H9 (cell line): ENCODE results near the gene TENT5C. TPM values are rescaled to one million over a fixed set of nuclear protein-coding genes. Genes with fewer than 3 reads are reported as not detected.

Source experiments
- DNase-seq: peaks from one replicate; pipeline ENCODE4 v3.0.0-alpha.2; 2017
- H2AFZ ChIP-seq: one replicate; pipeline ENCODE4 v1.6.1; 2013; ENCODE audit warnings: mild to moderate bottlenecking, low read length, control low read depth, moderate library complexity
- H2AK5ac ChIP-seq: 2 replicates; pipeline ENCODE4 v1.6.1; 2013; ENCODE audit warnings: low read length, control low read depth, mixed read lengths; ENCODE audit not compliant: insufficient read length
- H2BK120ac ChIP-seq: one replicate; pipeline ENCODE4 v1.6.1; 2013; ENCODE audit warnings: low read depth, mild to moderate bottlenecking, low read length, control low read depth, inconsistent platforms; ENCODE audit not compliant: poor library complexity, severe bottlenecking
- H2BK12ac ChIP-seq: 2 replicates; pipeline ENCODE4 v1.6.1; 2013; ENCODE audit warnings: low read length, control low read depth, mixed read lengths, low read depth; ENCODE audit not compliant: insufficient read length
- H2BK15ac ChIP-seq: 2 replicates; pipeline ENCODE4 v1.6.1; 2013; ENCODE audit warnings: low read depth, low read length, control low read depth
- H2BK20ac ChIP-seq: one replicate; pipeline ENCODE4 v1.6.1; 2013; ENCODE audit warnings: low read depth, mild to moderate bottlenecking, low read length, control low read depth, inconsistent platforms; ENCODE audit not compliant: poor library complexity, severe bottlenecking
- H2BK5ac ChIP-seq: 2 replicates; pipeline ENCODE4 v1.6.1; 2013; ENCODE audit warnings: low read length, control low read depth, mixed read lengths; ENCODE audit not compliant: insufficient read length
- H3K14ac ChIP-seq: 2 replicates; pipeline ENCODE4 v1.6.1; 2013; ENCODE audit warnings: low read length, control low read depth; ENCODE audit not compliant: insufficient read depth
- H3K18ac ChIP-seq: 2 replicates; pipeline ENCODE4 v1.6.1; 2013; ENCODE audit warnings: low read depth, mild to moderate bottlenecking, mixed read lengths, low read length, control low read depth; ENCODE audit not compliant: insufficient read length
- H3K23ac ChIP-seq: 2 replicates; pipeline ENCODE4 v1.6.1; 2013; ENCODE audit warnings: low read length, control low read depth, mixed read lengths, low read depth; ENCODE audit not compliant: insufficient read length
- H3K23me2 ChIP-seq: 2 replicates; pipeline ENCODE4 v1.6.1; 2013; ENCODE audit warnings: low read depth, mild to moderate bottlenecking, mixed read lengths, low read length, control low read depth; ENCODE audit not compliant: insufficient read length, poor library complexity, severe bottlenecking
- H3K27ac ChIP-seq: 2 replicates; pipeline ENCODE4 v1.5.1; 2013; ENCODE audit warnings: low read length, control low read depth, mixed read lengths, low read depth; ENCODE audit not compliant: insufficient read length
- H3K27me3 ChIP-seq: 2 replicates; pipeline ENCODE4 v1.6.1; 2013; ENCODE audit warnings: low read length, control low read depth, inconsistent platforms; ENCODE audit not compliant: insufficient read depth
- H3K4ac ChIP-seq: 2 replicates; pipeline ENCODE4 v1.6.1; 2013; ENCODE audit warnings: low read depth, mild to moderate bottlenecking, control low read depth, inconsistent platforms, low read length, moderate library complexity
- H3K4me1 ChIP-seq: 2 replicates; pipeline ENCODE4 v1.6.1; 2013; ENCODE audit warnings: low read length, control low read depth, inconsistent platforms; ENCODE audit not compliant: insufficient read depth
- H3K4me2 ChIP-seq: 2 replicates; pipeline ENCODE4 v1.6.1; 2013; ENCODE audit warnings: low read length, control low read depth, mixed read lengths; ENCODE audit not compliant: insufficient read length, insufficient read depth
- H3K56ac ChIP-seq: 2 replicates; pipeline ENCODE4 v1.6.1; 2013; ENCODE audit warnings: low read depth, mild to moderate bottlenecking, mixed read lengths, low read length, control low read depth; ENCODE audit not compliant: insufficient read length
- H3K79me1 ChIP-seq: 2 replicates; pipeline ENCODE4 v1.6.1; 2013; ENCODE audit warnings: low read depth, mild to moderate bottlenecking, moderate library complexity, low read length, control low read depth, inconsistent platforms; ENCODE audit not compliant: insufficient read depth, poor library complexity, severe bottlenecking
- H3K79me2 ChIP-seq: 2 replicates; pipeline ENCODE4 v1.6.1; 2013; ENCODE audit warnings: low read length, control low read depth, inconsistent platforms; ENCODE audit not compliant: insufficient read depth
- H3K9ac ChIP-seq: 2 replicates; pipeline ENCODE4 v1.6.1; 2013; ENCODE audit warnings: low read length, control low read depth, mixed read lengths; ENCODE audit not compliant: insufficient read length; ENCODE audit errors: extremely low read depth
- H3K9me3 ChIP-seq: one replicate; pipeline ENCODE4 v1.6.1; 2013; ENCODE audit warnings: low read depth, low read length, inconsistent platforms; ENCODE audit not compliant: control insufficient read depth
- H3T11ph ChIP-seq: one replicate; pipeline ENCODE4 v1.6.1; 2013; ENCODE audit warnings: mild to moderate bottlenecking, low read length, control low read depth, inconsistent platforms
- H4K20me1 ChIP-seq: one replicate; pipeline ENCODE4 v1.6.1; 2013; ENCODE audit not compliant: control insufficient read depth, insufficient read length, insufficient read depth
- H4K5ac ChIP-seq: 2 replicates; pipeline ENCODE4 v1.6.1; 2013; ENCODE audit warnings: low read depth, mild to moderate bottlenecking, mixed read lengths, low read length, control low read depth; ENCODE audit not compliant: insufficient read length
- H4K8ac ChIP-seq: replicated peaks from 2 replicates; pipeline ENCODE4 v1.6.1; 2013; ENCODE audit warnings: low read length, control low read depth, mixed read lengths, low read depth; ENCODE audit not compliant: insufficient read length
- H4K91ac ChIP-seq: 2 replicates; pipeline ENCODE4 v1.6.1; 2013; ENCODE audit warnings: low read depth, mild to moderate bottlenecking, moderate library complexity, mixed read lengths, low read length, control low read depth; ENCODE audit not compliant: insufficient read length
- H3K27ac Mint-ChIP-seq, 3 experiments: 2 replicates in 2 of 3; 3 replicates in 1 of 3; pipeline ENCODE4 v1.8.0; 2020 to 2021; ENCODE audit warnings: mixed read lengths in 3 of 3, mild to moderate bottlenecking in 1 of 3, moderate library complexity in 1 of 3
- H3K27me3 Mint-ChIP-seq: 2 replicates; pipeline ENCODE4 v1.8.0; 2021; ENCODE audit warnings: low read depth, mild to moderate bottlenecking, moderate library complexity, mixed read lengths
- H3K36me3 Mint-ChIP-seq, 3 experiments: 2 replicates in 2 of 3; 3 replicates in 1 of 3; pipeline ENCODE4 v1.8.0; 2020 to 2021; ENCODE audit warnings: low read depth in 3 of 3, mixed read lengths in 3 of 3; ENCODE audit not compliant: insufficient read depth in 1 of 3
- H3K4me1 Mint-ChIP-seq, 2 experiments: 2 replicates each; pipeline ENCODE4 v1.8.0; 2020; ENCODE audit warnings: mixed read lengths in 2 of 2
- H3K4me3 Mint-ChIP-seq, 2 experiments: 2 replicates in 1 of 2; 3 replicates in 1 of 2; pipeline ENCODE4 v1.8.0; 2020 to 2021; ENCODE audit warnings: mild to moderate bottlenecking in 2 of 2, mixed read lengths in 2 of 2, moderate library complexity in 1 of 2
- H3K9me3 Mint-ChIP-seq, 2 experiments: 2 replicates in 1 of 2; 3 replicates in 1 of 2; pipeline ENCODE4 v1.8.0; 2020; ENCODE audit warnings: mild to moderate bottlenecking in 2 of 2, mixed read lengths in 2 of 2, moderate library complexity in 1 of 2
- WGBS: extraction: QIAGEN DNeasy Blood & Tissue Kit; methylation state at CpG from one replicate; pipeline ENCODE4 v1.1.7; 2013; ENCODE audit warnings: missing lambda C conversion rate, low lambda C conversion rate, mixed read lengths; ENCODE audit not compliant: insufficient read length; ENCODE audit errors: extremely low coverage; 5-methylcytosine and 5-hydroxymethylcytosine counted together
- total RNA-seq: library from RNA; stranded (reverse); gene quantifications from 2 replicates; pipeline ENCODE4 v1.2.1, GENCODE V29; 2021
- TF ChIP-seq, protein P1 (sequence below): fragments of 200-600 bp; sonication (generic); conservative IDR thresholded peaks from 3 replicates; pipeline ENCODE4 v1.8.0; 2021; ENCODE audit warnings: antibody characterized with exemption, mild to moderate bottlenecking

The TENT5C gene
- total RNA-seq, 1 experiment from 2014 or later: 0.37 TPM

DNA sequence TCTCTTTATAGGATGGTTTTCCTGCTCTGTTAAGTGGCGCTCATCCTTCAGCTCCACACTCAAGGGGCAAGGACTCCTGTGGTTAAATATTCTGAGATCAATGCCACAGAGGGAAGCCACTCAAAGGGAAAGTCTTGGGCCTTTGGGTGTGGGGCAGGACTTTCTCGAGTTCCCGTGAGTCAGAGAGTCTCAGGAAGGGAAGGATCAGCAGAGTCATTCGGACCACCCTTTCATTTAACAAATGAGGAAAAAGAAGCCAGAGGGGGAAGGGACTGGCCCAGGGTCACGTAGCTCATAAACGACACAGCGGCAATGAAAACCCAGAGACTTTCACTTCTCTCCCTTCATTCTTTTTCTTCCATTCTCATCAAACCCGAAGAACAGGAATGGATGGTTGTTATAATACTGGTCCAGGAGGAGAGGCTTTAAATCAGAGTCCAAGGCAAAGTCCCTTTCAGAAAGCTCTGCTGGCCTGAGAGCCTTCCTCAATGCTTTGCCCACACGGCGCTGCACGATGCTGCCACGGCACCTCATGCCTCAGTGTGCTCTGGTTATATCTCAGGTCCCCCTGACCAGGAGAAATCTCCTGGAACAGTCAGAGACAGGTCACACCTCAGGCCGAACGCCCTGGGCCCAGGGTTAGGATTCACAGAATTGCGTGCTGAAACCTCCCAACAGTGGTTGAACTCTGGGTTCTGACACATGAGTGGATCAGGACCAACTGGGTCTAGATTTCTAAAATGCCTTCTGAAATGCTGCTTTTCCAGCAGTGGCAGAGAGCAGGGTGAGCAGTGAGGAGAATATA, 65.3 kb downstream of the TENT5C start:
- Histone ChIP-seq H3K79me2 (no peaks in the 10 kb centered on the region), H3K9ac (no peak overlapping the region), H2BK12ac (no peak overlapping the region), H2AK5ac (no peak overlapping the region), H2AFZ (no peak overlapping the region), H2BK15ac (no peak overlapping the region), H3K27ac (no peak overlapping the region), H2BK5ac (no peak overlapping the region), H3K4me1 (no peaks in the 10 kb centered on the region), H3K18ac (no peak overlapping the region), H3K23me2 (no peaks in the 10 kb centered on the region), H3K79me1 (no peaks in the 10 kb centered on the region), H3K56ac (no peak overlapping the region), H3K23ac (no peak overlapping the region), H3K14ac (no peak overlapping the region), H4K20me1 (no peaks in the 10 kb centered on the region), H4K8ac (no peak overlapping the region), H3K27me3 (no peaks in the 10 kb centered on the region), H3K9me3 (no peaks in the 10 kb centered on the region), H3T11ph (no peak overlapping the region), H2BK120ac (no peak overlapping the region), H3K4ac (no peak overlapping the region), H4K5ac (no peak overlapping the region), H2BK20ac (no peak overlapping the region), H3K4me2 (no peak overlapping the region), H4K91ac (no peak overlapping the region)
- H3K27ac Mint-ChIP-seq: peak overlapping the region in 1 of 3 experiments; percentile 21; a peak in 2 of 7 replicates
- H3K9me3 Mint-ChIP-seq: no peaks in the 10 kb centered on the region
- peaks cover 1% of the 10 kb centered on the region for H3K27me3 Mint-ChIP-seq
- no peaks in the 10 kb centered on the region for H3K36me3 Mint-ChIP-seq
- peak; percentile 15 for DNase-seq
- no CpG with 5 or more reads among the region's 15 CpGs for WGBS
- no peak overlapping the region for H3K4me3 Mint-ChIP-seq
- peaks cover 17 to 19% of the 10 kb centered on the region in 2 experiments for H3K4me1 Mint-ChIP-seq
- TF ChIP-seq, protein P1, sequence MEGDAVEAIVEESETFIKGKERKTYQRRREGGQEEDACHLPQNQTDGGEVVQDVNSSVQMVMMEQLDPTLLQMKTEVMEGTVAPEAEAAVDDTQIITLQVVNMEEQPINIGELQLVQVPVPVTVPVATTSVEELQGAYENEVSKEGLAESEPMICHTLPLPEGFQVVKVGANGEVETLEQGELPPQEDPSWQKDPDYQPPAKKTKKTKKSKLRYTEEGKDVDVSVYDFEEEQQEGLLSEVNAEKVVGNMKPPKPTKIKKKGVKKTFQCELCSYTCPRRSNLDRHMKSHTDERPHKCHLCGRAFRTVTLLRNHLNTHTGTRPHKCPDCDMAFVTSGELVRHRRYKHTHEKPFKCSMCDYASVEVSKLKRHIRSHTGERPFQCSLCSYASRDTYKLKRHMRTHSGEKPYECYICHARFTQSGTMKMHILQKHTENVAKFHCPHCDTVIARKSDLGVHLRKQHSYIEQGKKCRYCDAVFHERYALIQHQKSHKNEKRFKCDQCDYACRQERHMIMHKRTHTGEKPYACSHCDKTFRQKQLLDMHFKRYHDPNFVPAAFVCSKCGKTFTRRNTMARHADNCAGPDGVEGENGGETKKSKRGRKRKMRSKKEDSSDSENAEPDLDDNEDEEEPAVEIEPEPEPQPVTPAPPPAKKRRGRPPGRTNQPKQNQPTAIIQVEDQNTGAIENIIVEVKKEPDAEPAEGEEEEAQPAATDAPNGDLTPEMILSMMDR: no peak
